HG02759 (cell line): Measurements from ENCODE around the gene SPACA9.

Source experiments
- ATAC-seq: cut with Tn5 transposase; IDR thresholded peaks from one replicate; pipeline ENCODE4 v1.9.1; 2021; ENCODE audit warnings: mild to moderate bottlenecking, moderate library complexity; ENCODE audit not compliant: unreplicated experiment

The SPACA9 gene

DNA sequence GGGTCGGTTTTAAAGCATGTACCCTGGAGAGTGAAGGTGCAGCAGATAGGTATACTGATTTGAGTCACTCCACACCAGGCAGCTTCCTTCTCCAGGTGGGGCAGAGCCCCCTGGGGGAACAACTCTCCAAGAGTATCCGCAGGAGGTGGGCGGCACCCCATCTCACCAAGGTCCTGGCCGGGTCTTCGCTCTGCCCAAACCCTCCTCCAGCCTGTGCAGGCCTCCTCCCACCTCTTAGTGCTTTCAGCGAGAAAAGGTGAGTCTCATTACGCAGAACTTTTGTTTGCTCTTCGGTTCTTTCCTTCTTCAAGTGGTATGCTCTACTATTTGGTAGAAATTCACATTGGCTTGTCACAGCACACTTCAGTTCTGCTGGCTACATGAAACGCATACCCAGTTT, 13.7 kb downstream of the SPACA9 start:
- no peak for ATAC-seq

DNA sequence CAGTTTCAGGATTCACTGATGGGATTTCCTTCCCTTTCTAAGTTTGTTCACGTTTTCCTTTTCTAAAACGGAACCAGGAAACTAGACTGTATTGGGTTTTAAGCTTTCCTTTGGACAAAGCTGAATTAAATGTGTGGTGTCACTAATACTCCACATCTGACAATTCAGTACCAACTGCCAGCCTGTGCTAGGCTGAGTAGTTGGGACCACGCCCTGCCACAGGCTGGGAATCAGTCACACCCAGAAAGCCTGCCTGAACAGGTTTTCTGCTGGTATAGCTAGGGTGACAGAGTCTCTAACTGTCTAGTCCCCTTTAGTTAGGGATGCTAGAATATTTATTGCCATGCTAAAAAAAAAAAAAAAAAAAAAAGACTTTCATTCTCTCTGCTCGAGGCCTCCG, 15.6 kb downstream of the SPACA9 start:
- no peak for ATAC-seq

DNA sequence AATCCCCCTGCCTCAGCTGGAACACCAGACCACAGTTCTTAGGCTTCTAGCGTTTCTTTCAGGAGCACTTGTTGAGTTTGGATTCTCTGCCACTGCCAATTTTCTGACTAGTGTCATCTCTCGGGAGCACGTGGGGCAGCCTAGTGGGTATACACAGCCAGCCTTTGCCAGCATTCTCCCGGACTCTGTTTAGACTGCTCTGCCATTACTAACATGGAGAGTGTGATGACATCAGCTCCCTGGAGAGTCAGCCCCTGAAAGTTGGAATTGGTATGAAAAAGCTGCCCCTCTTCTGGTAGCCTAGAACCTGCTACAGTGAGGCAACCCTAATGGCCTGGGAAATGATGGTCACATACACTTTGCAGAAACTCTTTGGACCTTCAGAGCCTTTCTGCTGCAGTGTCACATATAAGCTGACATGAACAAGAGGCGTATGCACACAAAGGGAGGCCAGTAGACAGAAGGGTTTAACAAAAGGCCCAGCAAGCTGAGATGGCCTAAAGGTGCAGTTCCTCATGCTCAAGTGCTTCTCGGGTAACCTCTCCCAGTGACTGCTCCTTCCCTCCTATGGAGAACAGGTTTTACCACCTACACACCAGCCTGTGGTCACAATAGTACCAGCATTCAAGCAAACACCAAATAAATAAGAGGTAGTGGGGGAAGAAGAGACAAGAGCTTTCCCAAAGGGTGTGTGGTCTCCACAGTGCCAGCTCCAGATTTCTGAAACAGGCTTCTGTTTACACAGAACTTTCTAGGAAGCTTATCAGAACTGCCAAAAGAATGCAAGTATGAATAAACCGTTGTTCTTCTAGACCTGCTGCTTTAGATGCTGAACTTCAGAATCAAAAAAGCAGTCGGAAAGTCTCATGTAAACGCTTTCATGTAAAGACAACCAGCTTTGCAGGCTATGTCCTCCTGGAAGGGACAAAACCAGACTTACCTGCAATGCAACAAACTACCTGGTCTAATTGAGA, 16.5 kb downstream of the SPACA9 start:
- ATAC-seq: no peak

DNA sequence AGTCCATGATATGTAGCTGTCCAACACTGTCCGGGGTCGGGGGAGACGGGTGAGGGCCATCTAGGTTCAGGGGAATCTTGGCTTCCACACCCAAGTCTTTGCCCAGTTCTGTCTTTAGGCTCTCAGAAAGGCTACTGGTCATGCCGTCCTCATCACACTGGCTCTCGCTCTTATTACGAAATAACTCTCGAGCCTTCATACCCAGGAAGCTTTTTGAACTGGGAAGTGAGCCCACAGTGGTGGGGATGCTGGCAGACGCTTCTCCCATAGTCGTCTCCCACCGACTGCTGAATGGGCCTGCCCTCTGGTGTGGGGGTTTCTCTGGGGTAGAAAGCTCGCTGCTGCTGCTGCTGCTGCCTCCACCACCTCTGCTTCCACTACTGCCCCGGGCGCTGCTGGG, 17.6 kb downstream of the SPACA9 start:
- no peak for ATAC-seq

DNA sequence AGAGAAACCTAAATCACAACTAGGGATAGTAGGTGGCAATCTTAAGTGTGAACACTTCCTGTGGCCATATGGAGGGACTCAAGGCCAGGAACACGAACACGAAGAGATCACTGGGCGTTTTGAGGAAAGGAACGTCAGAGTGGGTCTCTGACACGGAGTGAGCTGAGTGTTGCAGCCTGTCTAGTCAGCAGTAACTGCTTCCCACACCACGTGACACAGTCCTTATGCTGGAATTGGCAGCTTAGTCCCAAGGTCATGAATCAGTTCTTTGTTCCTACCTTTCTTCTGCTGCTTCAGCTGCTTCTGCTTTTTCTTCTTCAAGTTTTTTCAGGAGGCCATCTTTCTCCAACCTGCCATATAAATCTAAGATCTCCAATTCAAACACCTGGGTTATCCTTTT, 18.2 kb downstream of the SPACA9 start:
- no peak for ATAC-seq

DNA sequence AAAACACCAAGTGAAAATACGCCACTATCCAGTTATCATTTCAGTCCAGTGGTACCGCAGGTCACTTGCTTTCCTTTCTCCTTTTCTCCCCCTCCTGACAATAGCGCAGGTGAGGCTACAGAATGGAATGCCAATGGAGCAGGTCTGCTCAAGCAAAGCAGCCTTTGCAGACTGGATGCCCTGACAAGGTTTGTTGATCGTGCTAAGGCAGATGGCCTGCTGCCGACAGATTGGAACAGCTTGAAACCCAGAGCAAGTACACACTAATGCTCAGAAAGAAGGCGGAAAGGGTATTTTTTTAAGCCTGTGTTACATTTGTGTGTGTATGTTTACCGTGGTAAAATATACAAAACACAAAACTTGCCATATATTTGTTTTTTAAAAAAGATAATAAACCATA, 19.4 kb downstream of the SPACA9 start:
- no peak for ATAC-seq

DNA sequence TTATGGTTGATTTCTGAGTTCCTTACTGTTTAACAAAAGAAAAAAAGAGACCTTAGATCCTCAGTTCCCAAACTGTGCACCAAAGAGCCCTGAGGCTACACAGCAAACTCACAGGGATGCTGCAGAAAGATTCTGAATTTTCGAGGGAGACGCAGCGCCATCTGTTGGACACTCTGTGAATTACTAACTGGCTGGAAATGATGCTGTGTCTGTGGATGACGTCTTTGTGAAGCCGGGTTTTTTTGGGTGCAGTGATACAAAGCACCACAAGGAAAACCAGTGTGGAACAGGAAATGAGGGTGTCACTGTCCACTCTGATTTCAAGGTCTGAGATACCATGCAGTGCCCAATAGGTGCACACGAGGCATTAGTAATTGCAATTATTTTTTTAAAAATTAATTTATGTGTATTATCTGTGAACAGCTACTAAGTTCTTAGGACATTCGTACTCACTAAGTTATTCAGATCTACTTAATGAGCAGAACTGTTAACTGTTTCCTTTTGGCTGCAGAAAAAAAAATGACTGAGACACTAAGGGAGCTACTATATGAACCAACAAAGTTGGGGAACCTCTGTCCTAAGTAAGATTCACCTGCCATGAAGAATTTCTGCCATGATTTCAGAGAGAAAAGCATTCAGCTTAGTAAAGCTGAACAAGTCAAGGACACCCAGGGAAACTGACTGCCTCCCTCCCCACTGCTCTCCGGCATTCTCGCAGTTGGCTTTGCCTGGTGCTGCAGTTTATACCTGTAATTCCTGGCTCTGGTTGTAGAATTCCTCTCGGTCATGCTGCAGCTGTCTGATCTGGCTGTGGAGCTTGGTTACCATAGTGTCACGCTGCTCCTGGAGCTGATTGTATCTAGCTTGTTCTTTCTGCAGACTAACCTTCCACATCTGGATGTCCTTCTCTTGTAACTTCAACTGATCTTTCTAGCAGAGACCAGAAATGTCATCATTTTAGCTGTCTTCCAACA, 23.4 kb downstream of the SPACA9 start:
- ATAC-seq: no peak

DNA sequence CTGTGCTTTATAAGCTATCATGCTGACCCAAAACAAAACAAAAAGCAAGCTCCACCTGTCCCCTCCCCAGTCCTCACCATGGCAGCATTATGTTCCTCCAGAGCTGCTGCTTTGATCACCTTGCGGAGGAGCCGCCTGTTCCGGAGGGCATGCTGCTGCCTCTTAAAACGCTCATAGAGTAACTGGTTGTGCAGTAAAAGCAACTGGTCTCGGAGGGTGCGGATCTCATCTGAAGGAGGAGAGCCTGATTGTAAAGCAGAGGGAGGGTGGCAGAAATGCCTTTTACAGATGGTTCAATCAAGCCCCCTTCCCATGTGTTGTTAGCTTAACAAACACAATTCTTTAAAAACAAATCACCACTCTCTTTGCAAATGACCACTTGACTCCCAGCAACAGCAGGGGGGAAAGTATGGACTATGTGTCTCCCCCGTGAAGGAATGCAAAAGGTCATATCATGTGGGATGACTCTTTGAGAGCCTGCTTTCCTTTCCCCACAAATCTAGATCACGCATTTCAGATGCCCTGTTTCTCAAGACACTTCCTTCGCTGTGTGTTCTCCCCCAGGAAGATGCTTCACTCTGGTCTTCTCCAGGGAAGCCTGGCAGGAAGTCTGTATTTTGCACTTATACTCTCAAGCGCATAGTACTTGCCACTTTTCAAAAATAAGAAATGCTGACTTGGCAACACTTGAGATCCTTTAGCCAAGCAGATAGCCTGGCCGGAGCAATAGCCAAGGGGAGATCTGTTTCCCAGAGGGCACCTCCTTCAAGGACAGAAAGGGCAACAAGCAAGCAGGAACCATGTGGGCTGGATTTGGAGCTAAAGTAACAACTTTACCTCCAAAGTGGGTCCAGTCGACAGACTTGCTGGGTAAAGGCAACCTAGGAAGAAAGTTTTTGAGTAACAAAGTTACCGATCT, 25.1 kb downstream of the SPACA9 start:
- no peak for ATAC-seq

DNA sequence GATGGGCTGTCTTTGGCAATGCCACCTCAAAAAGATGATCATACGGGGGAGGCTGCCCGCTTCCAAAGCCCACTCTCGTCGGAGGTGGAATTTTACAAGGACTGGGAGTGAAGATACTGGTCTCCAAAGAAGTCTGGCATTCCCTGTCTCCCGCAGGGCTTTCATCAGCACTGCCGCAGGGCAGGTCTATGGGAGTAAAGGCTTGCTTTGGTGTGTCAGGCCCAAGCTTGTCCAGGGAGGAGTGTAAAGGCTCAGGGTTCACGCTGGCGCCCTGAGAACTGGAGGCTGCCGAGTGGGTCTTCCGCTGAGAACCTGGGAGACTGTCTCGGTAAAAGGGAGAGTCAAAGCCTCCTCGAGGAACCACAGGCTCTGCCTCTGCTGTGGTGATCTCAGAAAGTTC, 27.0 kb downstream of the SPACA9 start:
- ATAC-seq: no peak

DNA sequence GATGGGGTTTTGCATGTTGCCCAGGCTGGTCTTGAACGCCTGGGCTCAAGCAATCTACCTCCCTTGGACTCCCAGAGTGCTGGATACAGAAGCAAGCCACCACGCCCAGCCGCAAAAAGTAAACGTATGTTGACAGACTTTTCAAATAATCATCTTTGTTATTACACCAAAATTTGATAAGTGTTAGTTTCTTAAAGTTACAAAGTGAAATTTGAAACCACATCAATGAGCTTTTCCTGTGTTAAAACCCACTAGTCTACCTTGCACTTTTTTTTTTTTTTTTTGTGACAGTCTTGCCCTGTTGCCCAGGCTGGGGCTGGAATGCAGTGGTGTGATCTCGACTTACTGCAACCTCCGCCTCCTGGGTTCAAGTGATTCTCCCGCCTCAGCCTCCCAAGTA, 29.9 kb downstream of the SPACA9 start:
- ATAC-seq: no peak

DNA sequence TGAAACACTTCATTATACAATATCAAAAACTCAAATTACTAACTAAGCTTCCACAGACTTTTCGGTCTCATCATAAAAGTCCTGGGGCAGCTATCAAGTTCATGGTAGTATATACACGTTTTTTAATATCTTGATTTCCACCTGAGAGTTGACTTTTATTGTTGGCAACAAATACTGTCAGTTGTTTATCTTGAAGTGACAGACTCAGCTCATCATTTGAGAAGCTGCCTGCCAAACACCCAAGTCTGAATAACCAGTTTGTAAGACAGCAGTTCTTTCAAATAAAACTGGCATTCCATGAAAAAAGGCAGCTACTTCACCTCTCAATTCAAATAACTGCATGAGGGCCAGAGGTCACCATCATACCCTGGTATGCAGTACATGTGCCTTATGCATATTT, 30.6 kb downstream of the SPACA9 start:
- no peak for ATAC-seq

DNA sequence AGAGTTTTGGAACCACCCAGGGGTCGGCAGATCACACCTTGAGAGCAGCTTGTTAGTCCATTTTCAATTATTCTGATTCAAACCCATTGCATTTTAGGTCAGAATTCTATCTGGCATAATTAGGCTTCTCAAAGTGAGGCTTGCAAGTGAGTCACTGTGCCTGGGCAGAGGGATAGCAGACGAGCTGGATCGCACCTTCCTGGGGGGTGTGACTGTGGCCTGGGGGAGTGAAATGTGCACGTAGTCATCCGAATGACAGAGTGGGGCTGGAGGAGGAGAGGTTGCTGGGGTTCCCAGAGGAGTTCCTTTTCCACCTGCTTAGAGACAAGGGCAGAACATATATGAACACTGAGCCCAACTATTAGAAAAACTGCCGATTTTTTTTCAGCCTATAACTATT, 31.7 kb downstream of the SPACA9 start:
- no peak for ATAC-seq

DNA sequence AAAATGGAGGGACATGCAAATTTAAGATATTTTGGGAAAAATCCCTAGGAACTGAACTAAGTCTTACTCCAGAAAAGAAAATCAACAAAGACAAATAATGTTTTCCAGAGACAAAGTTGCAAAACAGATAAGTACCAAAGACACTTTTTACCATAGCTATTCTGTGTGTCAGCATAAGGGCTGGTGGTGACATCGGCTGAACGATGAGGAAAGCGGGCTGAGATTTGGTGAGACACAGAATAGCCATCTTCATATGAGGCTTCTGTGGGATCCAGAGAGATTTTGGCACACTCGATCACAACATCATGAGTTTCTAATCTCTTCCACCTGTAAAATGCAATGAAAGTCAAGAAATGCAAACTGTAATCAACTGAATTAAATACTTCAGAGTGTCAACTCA, 33.4 kb downstream of the SPACA9 start:
- no peak for ATAC-seq

DNA sequence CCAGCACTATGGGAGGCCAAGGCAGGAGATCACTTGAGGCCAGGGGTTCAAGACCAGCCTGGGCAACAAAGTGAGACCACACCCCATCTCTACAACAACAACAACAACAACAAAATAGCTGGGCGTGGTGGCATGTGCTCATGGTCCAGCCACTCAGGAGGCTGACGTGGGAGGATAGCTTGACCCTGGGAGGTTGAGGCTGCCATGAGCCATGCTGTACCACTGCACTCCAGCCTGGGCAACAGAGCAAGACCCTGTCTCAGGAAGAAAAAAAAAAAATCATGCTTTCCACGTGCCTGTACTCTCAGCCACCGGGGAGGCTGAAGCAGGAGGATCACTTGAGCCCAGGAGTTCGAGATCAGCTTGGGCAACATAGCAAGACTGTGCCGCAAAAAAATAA, 36.2 kb downstream of the SPACA9 start:
- no peak for ATAC-seq

DNA sequence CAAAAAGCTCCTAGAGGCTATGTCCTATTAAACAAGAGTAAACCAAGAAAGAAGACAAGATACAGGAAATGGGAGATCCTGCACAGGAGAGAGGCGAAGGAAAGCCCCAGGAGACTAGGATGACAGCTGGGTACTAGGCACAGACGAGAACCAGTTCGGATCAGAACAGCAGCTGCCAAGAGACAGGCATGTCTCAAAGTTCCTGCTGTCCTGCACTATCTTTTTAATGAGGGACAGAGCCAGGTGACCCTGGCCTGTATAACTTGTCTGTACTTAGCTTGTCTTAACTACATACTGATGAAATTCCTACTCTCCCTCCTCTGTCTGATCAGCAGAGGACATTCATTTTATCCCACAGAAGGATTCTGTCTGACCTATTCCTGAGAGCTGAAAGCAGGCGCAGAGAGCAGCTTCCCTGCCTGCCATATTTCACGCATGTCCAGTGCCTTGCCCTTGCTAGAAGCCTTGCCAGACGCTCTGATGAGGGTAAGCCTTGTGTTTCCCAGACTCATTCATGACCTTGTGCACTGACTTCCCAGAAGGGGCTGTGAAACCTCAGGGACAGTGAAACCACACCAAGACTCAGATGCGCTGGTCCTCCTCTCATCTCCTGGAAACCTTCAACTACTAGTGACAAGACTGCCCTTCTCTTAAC, 41.0 kb downstream of the SPACA9 start:
- ATAC-seq: no peak

DNA sequence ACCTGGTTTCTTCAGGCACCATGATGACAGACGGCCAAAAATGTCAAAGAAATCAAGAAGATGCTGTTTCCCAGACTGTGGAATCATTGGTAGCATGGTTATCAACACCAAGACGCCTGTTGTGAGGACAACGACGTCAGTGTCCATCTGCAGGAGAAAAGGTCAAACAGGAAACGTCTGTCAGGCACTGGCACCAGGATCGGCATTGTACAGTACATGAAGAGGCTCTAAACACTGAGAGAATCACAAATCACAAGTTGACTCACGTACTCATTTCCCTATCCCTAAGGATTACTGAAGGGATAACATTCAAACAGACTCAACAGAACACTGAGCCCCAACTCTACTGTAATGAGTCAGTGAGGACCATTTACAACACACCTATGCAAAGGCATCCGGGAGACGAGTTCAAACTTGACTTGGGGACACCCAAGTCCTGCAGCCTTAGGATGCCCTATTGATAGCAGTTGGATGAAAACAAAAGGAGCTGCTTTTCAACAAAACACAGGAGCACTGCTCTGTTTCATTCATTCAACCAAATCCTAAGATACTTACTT, 44.7 kb downstream of the SPACA9 start:
- ATAC-seq: no peak

DNA sequence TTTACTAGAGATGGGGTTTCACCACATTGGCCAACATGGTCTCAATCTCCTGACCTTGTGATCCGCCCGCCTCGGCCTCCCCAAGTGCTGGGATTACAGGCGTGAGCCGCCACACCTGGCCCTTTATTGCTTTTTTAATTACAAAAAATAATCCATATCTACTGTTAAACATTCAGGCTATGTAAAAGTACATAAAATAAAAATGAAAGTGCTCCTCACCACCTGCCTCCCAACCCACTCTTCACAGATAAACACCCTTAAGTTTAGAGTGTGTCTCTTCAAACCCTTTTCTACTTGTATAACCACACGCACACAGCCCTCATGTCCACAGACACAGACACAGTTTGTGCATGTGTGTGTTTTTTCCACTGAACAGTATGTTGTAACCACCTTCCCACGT, 49.0 kb downstream of the SPACA9 start:
- no peak for ATAC-seq

DNA sequence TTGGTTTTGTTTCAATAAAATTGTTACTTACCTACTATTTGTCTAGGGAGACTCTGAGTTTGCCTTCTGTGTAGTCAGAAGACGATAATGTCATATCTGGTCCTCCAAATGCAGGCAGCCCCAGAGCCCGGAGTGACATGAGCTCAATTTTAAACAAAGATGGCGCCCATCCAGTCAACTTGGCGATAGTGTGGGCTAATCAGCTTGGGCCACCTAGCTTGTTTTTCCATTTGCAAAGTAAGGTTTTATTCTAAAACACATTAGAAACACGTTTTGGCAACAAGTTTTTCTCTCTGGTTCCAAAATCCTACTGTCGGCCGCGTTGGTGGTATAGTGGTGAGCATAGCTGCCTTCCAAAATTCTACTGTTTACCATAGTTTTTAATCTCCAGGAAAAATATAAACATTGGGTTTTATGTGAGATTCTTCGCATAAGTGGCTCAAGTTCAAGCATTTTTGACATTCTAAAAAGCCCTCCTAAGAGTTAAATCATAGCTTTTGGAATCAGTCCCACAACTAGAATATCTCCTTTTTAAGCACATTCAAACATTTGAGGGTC, 52.6 kb downstream of the SPACA9 start:
- no peak for ATAC-seq

DNA sequence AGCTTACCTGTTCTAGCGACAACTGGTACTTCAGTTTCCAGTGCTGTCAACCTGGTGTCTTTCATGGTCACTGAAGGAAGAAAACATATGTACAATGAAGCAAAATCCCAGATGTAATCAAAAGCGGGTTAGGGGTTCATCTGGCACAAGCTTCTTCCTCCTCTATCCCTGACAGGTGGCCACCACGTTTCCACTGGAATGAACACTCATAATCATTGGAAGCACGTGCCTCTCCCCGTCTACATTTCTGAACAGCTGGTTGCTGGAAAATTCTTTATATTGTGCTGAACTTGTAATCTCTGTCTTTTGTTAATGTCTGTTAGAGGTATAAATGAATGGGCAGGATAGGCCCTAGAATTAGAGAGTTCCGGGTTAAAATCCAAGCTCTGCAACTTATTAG, 56.3 kb downstream of the SPACA9 start:
- no peak for ATAC-seq
